Measurements from ENCODE around the gene FOXO4. TPM values are rescaled to one million over a fixed set of nuclear protein-coding genes. Genes with fewer than 3 reads are reported as not detected.

The FOXO4 gene
- 2.6 and 3.3 TPM in 2 replicates for total RNA-seq

GRCh38 chrX:71095555-71095980 lies at the start of gene FOXO4:
Gene FOXO4 (plus strand): TSS chrX:71095851. CDS start chrX:71096529, 678 bp downstream.

GRCh38 chrX:71068044-71068918 lies 27.4 kb upstream of the FOXO4 start, which contains the start of gene SNX12:
Gene SNX12 (minus strand): TSS chrX:71068334. CDS start chrX:71068306, 28 bp downstream.

GRCh38 chrX:71106427-71106826 lies 10.8 kb downstream of the FOXO4 start, which contains the start of gene CXorf65:
Gene CXorf65 (minus strand): TSS chrX:71106740. CDS start chrX:71106556, 184 bp downstream.

GRCh38 chrX:71111141-71111843 lies 15.6 kb downstream of the FOXO4 start, which contains the start of gene IL2RG:
Gene IL2RG (minus strand): TSS chrX:71111577. CDS start chrX:71111539, 38 bp downstream.

GRCh38 chrX:71118032-71118984 lies 22.7 kb downstream of the FOXO4 start, which contains the start of gene MED12:
Gene MED12 (plus strand): TSS chrX:71118596. CDS start chrX:71118755, 159 bp downstream.

GRCh38 chrX:71144651-71145050 lies 49.0 kb downstream of the FOXO4 start, which contains the start of gene NLGN3:
Gene NLGN3 (plus strand): TSS chrX:71144841. CDS start chrX:71147750, 2,909 bp downstream.

Small RNAs within 50 kb of the gene (small RNA-seq; reads per million reads assigned to genes)
- gene CXorf65 = not detected

Other genes with a start within 250 kb of the FOXO4 start
- gene TEX11, start 187.1 kb upstream of the FOXO4 start, total RNA-seq = not detected in 2 replicates
- gene SLC7A3, start 164.8 kb upstream of the FOXO4 start, total RNA-seq = not detected in 2 replicates
- gene SNX12, start 27.5 kb upstream of the FOXO4 start, total RNA-seq = 48.9 and 49.6 TPM in 2 replicates
- not detected in 2 replicates for gene CXorf65, start 10.9 kb downstream of the FOXO4 start, total RNA-seq
- not detected in 2 replicates for gene IL2RG, start 15.7 kb downstream of the FOXO4 start, total RNA-seq
- 20.6 and 24.4 TPM in 2 replicates for gene MED12, start 22.7 kb downstream of the FOXO4 start, total RNA-seq
- gene NLGN3, start 49.0 kb downstream of the FOXO4 start, total RNA-seq = 0.20 and 0.37 TPM in 2 replicates
- gene GJB1, start 127.4 kb downstream of the FOXO4 start, total RNA-seq = not detected in 2 replicates
- 12.7 and 13.2 TPM in 2 replicates for gene ZMYM3, start 158.3 kb downstream of the FOXO4 start, total RNA-seq
- gene NONO, start 187.8 kb downstream of the FOXO4 start, total RNA-seq = 330 and 392 TPM in 2 replicates
- 0.98 and 1.8 TPM in 2 replicates for gene ITGB1BP2, start 205.9 kb downstream of the FOXO4 start, total RNA-seq

Data from subcutaneous preadipocyte (primary cell).